Colonic mucosa (tissue), 4 donors: ENCODE data around the gene ANKRD40CL. TPM values are rescaled to one million over a fixed set of nuclear protein-coding genes. Genes with fewer than 3 reads are reported as not detected.

Source experiments
- DNase-seq: peaks from one replicate; pipeline ENCODE4 v3.0.0-alpha.2; 2020
- H3K27ac ChIP-seq: fragments of 200-600 bp; one replicate; pipeline ENCODE4 v1.8.0; 2021
- H3K27me3 ChIP-seq: fragments of 200-600 bp; one replicate; pipeline ENCODE4 v1.8.0; 2021
- H3K36me3 ChIP-seq: fragments of 200-600 bp; one replicate; pipeline ENCODE4 v1.8.0; 2021
- H3K4me1 ChIP-seq: fragments of 200-600 bp; one replicate; pipeline ENCODE4 v1.8.0; 2021; ENCODE audit warnings: mild to moderate bottlenecking
- H3K4me3 ChIP-seq: fragments of 200-600 bp; one replicate; pipeline ENCODE4 v1.8.0; 2021
- H3K9ac ChIP-seq, 2 donors: one replicate each; pipeline ENCODE4 v1.7.0; 2013; ENCODE audit warnings: control low read depth in 2 of 2, low read depth in 2 of 2, low read length in 2 of 2
- H3K9me3 ChIP-seq: fragments of 200-600 bp; one replicate; pipeline ENCODE4 v1.8.0; 2021
- CTCF ChIP-seq: fragments of 200-600 bp; IDR thresholded peaks from one replicate; pipeline ENCODE4 v1.8.0; 2022; ENCODE audit warnings: antibody characterized with exemption, mild to moderate bottlenecking
- intact Hi-C: fragments of 100-400 bp; cut with DNase I; formaldehyde crosslinking; loops from one replicate; pipeline ENCODE4 v1.14.1; 2022
- total RNA-seq, 2 donors: library from RNA; stranded (reverse); fragmentation: NEBNext Ultra II Directional in 1 of 2; extraction: Animal tissue kit (Norgen Biotek cat#: 25700) in 1 of 2; gene quantifications; one replicate each; pipeline ENCODE4 v1.2.1, GENCODE V29; 2021
- donor health status: healthy.
- donor health status: DM: no; HTN: no; CAD: no.
- donor health status: DM: no; HTN: no; CAD: no.

Gene ANKRD40CL
- total RNA-seq, 2 donors from 2014 or later = 44.9 to 54.5 TPM

- Histone ChIP-seq H3K9me3 (no peaks in the 10 kb centered on the region), H3K4me3 (peak overlapping the region; percentile 95), H3K36me3 (no peaks in the 10 kb centered on the region), H3K27me3 (no peaks in the 10 kb centered on the region), H3K4me1 (peaks cover 24% of the 10 kb centered on the region), H3K27ac (peak overlapping the region; percentile 99), H3K9ac (peak overlapping the region in 1 of 2 donors; percentile 92)
- no peak for DNase-seq
- intact Hi-C loops = loop anchor here (5.0 kb wide), 1 partner anchor 46 kb away; the partner anchor contains the start of gene ANKRD40CL
- TF ChIP-seq CTCF = no peak
Observed at GRCh38 chr17:50721194-50722010, 45.9 kb downstream of the ANKRD40CL start.

GRCh38 chr17:50719924-50720794 is 47.2 kb downstream of the ANKRD40CL start:
- peak overlapping the region; percentile 79 to 92 for H3K9ac ChIP-seq
- H3K4me3 ChIP-seq = peak overlapping the region; percentile 95
- intact Hi-C loops = loop anchor here (5.0 kb wide), 1 partner anchor 47 kb away; the partner anchor contains the start of gene ANKRD40CL
- H3K36me3 ChIP-seq = no peaks in the 10 kb centered on the region
- TF ChIP-seq CTCF = no peak
- DNase-seq = no peak
- H3K9me3 ChIP-seq = no peaks in the 10 kb centered on the region
- H3K27me3 ChIP-seq = no peaks in the 10 kb centered on the region
- peak overlapping the region; percentile 99 for H3K27ac ChIP-seq
- H3K4me1 ChIP-seq = peaks cover 17% of the 10 kb centered on the region

- Histone ChIP-seq H3K27me3 (no peaks in the 10 kb centered on the region), H3K9me3 (no peaks in the 10 kb centered on the region), H3K27ac (peak within 1 kb of the TSS; percentile 99), H3K9ac (peak within 1 kb of the TSS; percentile 79 to 92), H3K36me3 (no peaks in the 10 kb centered on the region), H3K4me1 (peaks cover 16% of the 10 kb centered on the region), H3K4me3 (peak within 1 kb of the TSS; percentile 95)
- no peak for TF ChIP-seq CTCF
- peak; percentile 95 for DNase-seq
- intact Hi-C loops = no loop called here
Observed at GRCh38 chr17:50719144-50719923, 48.0 kb downstream of the ANKRD40CL start, which contains the start of gene LUC7L3. TSS of gene LUC7L3 (plus strand) at chr17:50719603. CDS start at chr17:50719733, 130 bp downstream.

- DNase-seq = no peak
- no peak overlapping the region for H3K27ac ChIP-seq
- H3K4me3 ChIP-seq = no peak overlapping the region
- no peaks in the 10 kb centered on the region for H3K4me1 ChIP-seq
- no peaks in the 10 kb centered on the region for H3K36me3 ChIP-seq
- no peaks in the 10 kb centered on the region for H3K9me3 ChIP-seq
- intact Hi-C loops = no loop called here
- no peak overlapping the region for H3K9ac ChIP-seq
- TF ChIP-seq CTCF = no peak
- no peaks in the 10 kb centered on the region for H3K27me3 ChIP-seq
Observed at GRCh38 chr17:50715471-50715870, 51.8 kb downstream of the ANKRD40CL start.

- intact Hi-C loops = no loop called here
- H3K9ac ChIP-seq = no peak overlapping the region
- no peak for DNase-seq
- H3K27me3 ChIP-seq = no peaks in the 10 kb centered on the region
- H3K27ac ChIP-seq = no peak overlapping the region
- no peaks in the 10 kb centered on the region for H3K36me3 ChIP-seq
- H3K9me3 ChIP-seq = no peaks in the 10 kb centered on the region
- H3K4me1 ChIP-seq = no peaks in the 10 kb centered on the region
- no peak for TF ChIP-seq CTCF
- no peak overlapping the region for H3K4me3 ChIP-seq
Observed at GRCh38 chr17:50712641-50713040, 54.7 kb downstream of the ANKRD40CL start.
